H1 (cell line): ENCODE results near the gene GALR1.

ENCODE experiments used
- CHD2 ChIP-seq: IDR thresholded peaks from 2 replicates; pipeline ENCODE4 v1.6.1; 2012; ENCODE audit warnings: low read length, improper control_type of control experiment
- EP300 ChIP-seq, 2 experiments: IDR thresholded peaks; 1 replicate in 1 of 2; 2 replicates in 1 of 2; pipeline ENCODE4 v1.6.1; 2011 to 2012; ENCODE audit warnings: low read depth in 2 of 2, low read length in 2 of 2, mild to moderate bottlenecking in 2 of 2, borderline replicate concordance in 1 of 2, inconsistent platforms in 1 of 2, moderate library complexity in 1 of 2
- EZH2 ChIP-seq: fragments of 200-600 bp; sonication (generic); IDR thresholded peaks from 2 replicates; pipeline ENCODE4 v1.7.1; 2012; ENCODE audit warnings: low read depth, mild to moderate bottlenecking, moderate library complexity, low read length, inconsistent platforms; ENCODE audit not compliant: severe bottlenecking
- GABPA ChIP-seq: IDR thresholded peaks from 2 replicates; pipeline ENCODE4 v1.6.1; 2011; ENCODE audit warnings: mild to moderate bottlenecking, low read length, moderate library complexity, borderline replicate concordance; ENCODE audit not compliant: insufficient read depth
- HDAC2 ChIP-seq, 2 experiments: fragments of 300-600 bp in 1 of 2; sonication (generic) in 1 of 2; IDR thresholded peaks; 2 replicates each; pipeline ENCODE4 v1.6.1; 2011 to 2012; ENCODE audit warnings: low read depth in 2 of 2, low read length in 2 of 2, mild to moderate bottlenecking in 2 of 2, moderate library complexity in 2 of 2, borderline replicate concordance in 1 of 2, inconsistent platforms in 1 of 2
- POLR2AphosphoS5 ChIP-seq: IDR thresholded peaks from 2 replicates; pipeline ENCODE4 v1.6.1; 2011; ENCODE audit warnings: low read depth, low read length
- SP1 ChIP-seq: IDR thresholded peaks from 2 replicates; pipeline ENCODE4 v1.6.1; 2011; ENCODE audit warnings: low read depth, low read length
- SP2 ChIP-seq: IDR thresholded peaks from 2 replicates; pipeline ENCODE4 v1.6.1; 2012; ENCODE audit warnings: mild to moderate bottlenecking, low read length, inconsistent platforms
- TF ChIP-seq, protein P1 (sequence below), 3 experiments: IDR thresholded peaks; 1 replicate in 2 of 3; 2 replicates in 1 of 3; pipeline versions ENCODE4 v1.5.1 to v1.6.1; 2011; ENCODE audit warnings: low read length in 3 of 3, mild to moderate bottlenecking in 3 of 3, inconsistent platforms in 2 of 3, low read depth in 1 of 3, moderate library complexity in 1 of 3; ENCODE audit not compliant: insufficient read depth in 1 of 3; ENCODE audit errors: control extremely low read depth in 1 of 3

DNA sequence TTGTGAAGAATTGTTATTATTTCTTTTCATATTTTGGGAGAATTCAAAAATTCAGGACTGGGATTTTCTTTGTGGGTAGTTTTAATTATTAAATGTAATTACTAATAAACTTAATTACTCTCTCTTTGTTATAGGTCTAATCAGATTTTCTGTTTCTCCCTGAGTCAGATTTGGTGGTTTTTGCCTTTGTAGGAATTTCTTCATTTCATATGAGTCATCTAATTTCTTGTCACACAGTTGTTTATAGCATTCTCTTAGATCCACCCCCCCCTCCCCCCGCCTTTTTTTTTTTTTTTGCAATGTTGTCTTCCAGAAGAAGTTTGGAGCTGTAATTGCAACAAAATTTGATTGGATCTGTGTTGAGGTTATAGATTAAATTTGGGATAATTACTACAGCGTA is 26.0 kb upstream of the GALR1 start:
- TF ChIP-seq, protein P1, sequence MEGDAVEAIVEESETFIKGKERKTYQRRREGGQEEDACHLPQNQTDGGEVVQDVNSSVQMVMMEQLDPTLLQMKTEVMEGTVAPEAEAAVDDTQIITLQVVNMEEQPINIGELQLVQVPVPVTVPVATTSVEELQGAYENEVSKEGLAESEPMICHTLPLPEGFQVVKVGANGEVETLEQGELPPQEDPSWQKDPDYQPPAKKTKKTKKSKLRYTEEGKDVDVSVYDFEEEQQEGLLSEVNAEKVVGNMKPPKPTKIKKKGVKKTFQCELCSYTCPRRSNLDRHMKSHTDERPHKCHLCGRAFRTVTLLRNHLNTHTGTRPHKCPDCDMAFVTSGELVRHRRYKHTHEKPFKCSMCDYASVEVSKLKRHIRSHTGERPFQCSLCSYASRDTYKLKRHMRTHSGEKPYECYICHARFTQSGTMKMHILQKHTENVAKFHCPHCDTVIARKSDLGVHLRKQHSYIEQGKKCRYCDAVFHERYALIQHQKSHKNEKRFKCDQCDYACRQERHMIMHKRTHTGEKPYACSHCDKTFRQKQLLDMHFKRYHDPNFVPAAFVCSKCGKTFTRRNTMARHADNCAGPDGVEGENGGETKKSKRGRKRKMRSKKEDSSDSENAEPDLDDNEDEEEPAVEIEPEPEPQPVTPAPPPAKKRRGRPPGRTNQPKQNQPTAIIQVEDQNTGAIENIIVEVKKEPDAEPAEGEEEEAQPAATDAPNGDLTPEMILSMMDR (IDR thresholded peaks at IDR 0.05; ENCODE audit: control extremely low read depth in 1 of 3, insufficient read depth in 1 of 3, low read depth in 1 of 3, low read length in 3 of 3): no peak
- no peak for TF ChIP-seq GABPA
- TF ChIP-seq EZH2: no peak
- TF ChIP-seq EP300 (IDR thresholded peaks at IDR 0.05; ENCODE audit: borderline replicate concordance in 1 of 2, low read depth in 2 of 2, low read length in 2 of 2): no peak
- no peak for TF ChIP-seq HDAC2 (IDR thresholded peaks at IDR 0.05; ENCODE audit: borderline replicate concordance in 1 of 2, low read depth in 2 of 2, low read length in 2 of 2)
- TF ChIP-seq SP1: no peak
- TF ChIP-seq SP2: no peak
- TF ChIP-seq POLR2AphosphoS5: no peak
- TF ChIP-seq CHD2: no peak
